Activated T-helper 17 cell treated with anti-CD3 and anti-CD28 coated beads, Interleukin-2, amount 50 U/mL, for 72 hours (primary cell): ENCODE results near the gene FLNC. TPM values are rescaled to one million over a fixed set of nuclear protein-coding genes. Genes with fewer than 3 reads are reported as not detected.

Experiments used
- ATAC-seq: fragments of 150-1000 bp; cut with Tn5 transposase; replicated peaks from 2 replicates; pipeline ENCODE4 v1.10.0; 2021; ENCODE audit warnings: mild to moderate bottlenecking, moderate library complexity
- H3K27ac Mint-ChIP-seq: one replicate; pipeline ENCODE4 v1.8.0; 2022; ENCODE audit warnings: mixed read lengths
- H3K27me3 Mint-ChIP-seq: one replicate; pipeline ENCODE4 v1.8.0; 2022; ENCODE audit warnings: mixed read lengths
- H3K36me3 Mint-ChIP-seq: one replicate; pipeline ENCODE4 v1.8.0; 2022; ENCODE audit warnings: low read depth, mild to moderate bottlenecking, mixed read lengths
- H3K4me1 Mint-ChIP-seq: one replicate; pipeline ENCODE4 v1.8.0; 2022; ENCODE audit warnings: mixed read lengths
- H3K4me3 Mint-ChIP-seq: one replicate; pipeline ENCODE4 v1.8.0; 2022; ENCODE audit warnings: mild to moderate bottlenecking, mixed read lengths
- H3K9me3 Mint-ChIP-seq: one replicate; pipeline ENCODE4 v1.8.0; 2022; ENCODE audit warnings: mixed read lengths
- total RNA-seq, 2 donors: library from RNA; stranded (reverse); gene quantifications; one replicate each; pipeline ENCODE4 v1.2.3, GENCODE V29; 2022

Gene FLNC
- total RNA-seq, 2 donors from 2014 or later = 0.02 to 0.05 TPM

GRCh38 chr7:128899392-128899791 lies 69.2 kb downstream of the FLNC start:
- Mint-ChIP-seq H3K36me3 (no peaks in the 10 kb centered on the region), H3K27ac (no peak overlapping the region), H3K4me3 (no peak overlapping the region), H3K4me1 (peaks cover under 1% of the 10 kb centered on the region), H3K27me3 (no peaks in the 10 kb centered on the region), H3K9me3 (peaks cover 4% of the 10 kb centered on the region)
- no peak for ATAC-seq

GRCh38 chr7:128900237-128900636 lies 70.0 kb downstream of the FLNC start:
- Mint-ChIP-seq H3K36me3 (no peaks in the 10 kb centered on the region), H3K4me1 (peaks cover 4% of the 10 kb centered on the region), H3K27me3 (no peaks in the 10 kb centered on the region), H3K27ac (no peak overlapping the region), H3K4me3 (no peak overlapping the region), H3K9me3 (peaks cover 4% of the 10 kb centered on the region)
- no peak for ATAC-seq

GRCh38 chr7:128902761-128903585 lies 72.8 kb downstream of the FLNC start:
- Mint-ChIP-seq H3K36me3 (no peaks in the 10 kb centered on the region), H3K4me3 (no peak overlapping the region), H3K9me3 (peaks cover 4% of the 10 kb centered on the region), H3K4me1 (peaks cover 4% of the 10 kb centered on the region), H3K27ac (no peak overlapping the region), H3K27me3 (peaks cover 9% of the 10 kb centered on the region)
- ATAC-seq = no peak

DNA sequence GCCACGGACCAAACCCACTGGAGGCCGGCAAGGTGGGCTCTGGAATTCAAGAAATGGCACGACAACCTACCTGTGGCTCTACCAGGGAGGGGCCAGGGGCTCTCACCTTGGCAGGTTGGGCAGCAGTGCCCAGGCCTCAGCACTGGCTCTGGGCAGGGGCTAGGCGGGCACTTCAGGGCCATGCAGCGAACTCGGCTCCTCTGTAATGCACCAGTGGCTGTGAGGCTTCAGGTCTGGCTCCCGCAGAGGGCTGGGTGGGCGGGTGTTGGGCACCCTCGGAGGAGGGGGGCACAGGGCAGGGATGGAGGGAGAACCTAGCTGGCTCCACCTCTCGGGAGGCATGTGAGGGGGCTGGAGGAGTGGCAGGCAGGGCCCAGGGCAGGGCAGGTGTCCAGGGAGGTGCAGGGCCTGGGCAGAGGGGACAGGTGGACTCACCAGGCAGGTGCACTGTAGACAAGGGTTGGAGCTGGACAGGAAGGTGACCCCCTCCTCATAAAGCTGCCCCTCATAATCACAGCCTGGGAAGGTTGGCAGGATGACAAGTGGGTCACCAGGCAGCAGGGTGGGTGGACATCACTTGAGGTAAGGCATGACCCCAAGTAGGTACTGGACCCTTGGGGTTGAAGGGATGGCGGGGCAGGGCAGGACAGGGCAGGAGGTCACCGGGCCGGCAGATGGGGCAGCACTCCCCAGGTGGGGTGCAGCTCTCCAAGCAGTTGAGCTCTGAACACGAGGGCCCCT lies 73.6 kb downstream of the FLNC start:
- Mint-ChIP-seq H3K9me3 (no peaks in the 10 kb centered on the region), H3K36me3 (no peaks in the 10 kb centered on the region)
- no peak for ATAC-seq

GRCh38 chr7:128904381-128905197 lies 74.4 kb downstream of the FLNC start:
- Mint-ChIP-seq H3K4me1 (peaks cover 4% of the 10 kb centered on the region), H3K36me3 (no peaks in the 10 kb centered on the region), H3K27me3 (peaks cover 13% of the 10 kb centered on the region), H3K9me3 (no peaks in the 10 kb centered on the region), H3K4me3 (no peak overlapping the region), H3K27ac (peak overlapping the region; percentile 28)
- peak; percentile 60 for ATAC-seq

More for the DNA sequence above, 73.6 kb downstream of the FLNC start:
- peaks cover 10% of the 10 kb centered on the region for H3K27me3 Mint-ChIP-seq
- peaks cover 4% of the 10 kb centered on the region for H3K4me1 Mint-ChIP-seq
- no peak overlapping the region for H3K27ac Mint-ChIP-seq
- H3K4me3 Mint-ChIP-seq = no peak overlapping the region

DNA sequence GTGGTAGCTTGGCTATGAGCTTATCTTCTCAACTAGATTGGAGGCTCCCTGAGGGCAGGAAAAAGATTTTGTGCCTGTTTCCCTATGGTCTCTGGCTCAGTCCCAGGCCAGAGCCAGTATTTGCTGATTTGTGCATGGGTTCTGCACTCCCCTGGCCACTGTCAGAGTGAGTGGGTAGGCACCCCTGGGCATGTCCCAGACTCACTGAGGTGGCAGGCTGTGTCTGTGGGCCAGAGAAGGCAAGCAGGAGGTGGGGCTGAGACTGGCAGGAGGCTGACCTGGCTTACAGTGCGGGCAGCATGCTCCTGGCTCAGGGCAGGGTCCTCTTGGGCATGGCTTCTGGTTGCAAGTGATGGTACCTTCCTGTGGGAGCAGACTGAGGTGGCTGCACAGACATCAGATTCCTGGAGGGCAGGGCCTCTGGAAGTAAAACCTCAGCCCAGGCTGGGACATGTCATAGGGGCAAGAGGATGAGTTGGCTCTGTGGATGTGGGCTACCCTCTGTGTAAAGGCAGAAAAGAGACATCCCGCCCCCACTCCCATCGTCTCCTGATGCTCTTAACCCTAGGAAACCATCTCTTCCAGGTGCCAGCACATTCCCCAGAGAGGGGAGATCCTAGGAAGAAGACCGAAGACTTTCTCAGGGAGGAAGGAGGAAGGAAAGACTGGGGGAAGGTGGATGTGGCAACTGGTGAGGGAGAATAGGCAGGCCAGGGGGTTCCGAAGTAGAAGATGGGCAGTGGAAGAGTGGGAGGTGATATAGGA lies 76.0 kb downstream of the FLNC start:
- no peak for ATAC-seq
- Mint-ChIP-seq H3K4me3 (no peak overlapping the region), H3K27ac (no peak overlapping the region), H3K4me1 (peaks cover 4% of the 10 kb centered on the region), H3K9me3 (no peaks in the 10 kb centered on the region), H3K36me3 (no peaks in the 10 kb centered on the region), H3K27me3 (peaks cover 24% of the 10 kb centered on the region)

GRCh38 chr7:128906766-128907559 lies 76.8 kb downstream of the FLNC start:
- Mint-ChIP-seq H3K9me3 (no peaks in the 10 kb centered on the region), H3K36me3 (no peaks in the 10 kb centered on the region), H3K4me3 (no peak overlapping the region), H3K27me3 (peaks cover 27% of the 10 kb centered on the region), H3K4me1 (peaks cover 4% of the 10 kb centered on the region), H3K27ac (no peak overlapping the region)
- ATAC-seq = no peak

Other genes starting within 250 kb of the FLNC start
- 1 to 10 TPM; 1.8 TPM for gene GARIN1A, start 158.1 kb upstream of the FLNC start, total RNA-seq
- 10 to 100 TPM; 27.5 to 41.7 TPM for gene CALU, start 91.0 kb upstream of the FLNC start, total RNA-seq
- gene OPN1SW, start 54.6 kb upstream of the FLNC start, total RNA-seq = not detected
- gene CCDC136, start 38.4 kb upstream of the FLNC start, total RNA-seq = 10 to 100 TPM; 11.7 to 15.4 TPM
- gene ATP6V1F, start 32.5 kb downstream of the FLNC start, total RNA-seq = 100 to 1,000 TPM in 1 of 2 donors, 10 to 100 TPM in 1; 69.9 to 127 TPM
- gene KCP, start 80.3 kb downstream of the FLNC start, total RNA-seq = 1 to 10 TPM in 1 of 2 donors, under 1 TPM in 1; 0.09 to 1.0 TPM
- gene IRF5, start 107.5 kb downstream of the FLNC start, total RNA-seq = 10 to 100 TPM; 22.5 to 25.4 TPM
- gene TNPO3, start 224.7 kb downstream of the FLNC start, total RNA-seq = 10 to 100 TPM; 45.8 to 62.6 TPM